ENCODE results near the gene EXOC4.

Gene EXOC4

GRCh38 chr7:133540096-133540860, 287.4 kb downstream of the EXOC4 start:
- no peak for DNase-seq (ENCODE audit: low read depth)

- no peak for DNase-seq (ENCODE audit: low read depth)
Observed at GRCh38 chr7:133542209-133542780, 289.4 kb downstream of the EXOC4 start.

- no peak for DNase-seq (ENCODE audit: low read depth)
Observed at GRCh38 chr7:133543657-133544056, 290.8 kb downstream of the EXOC4 start.

GRCh38 chr7:133545618-133546017, 292.7 kb downstream of the EXOC4 start:
- no peak for DNase-seq (ENCODE audit: low read depth)

- no peak for DNase-seq (ENCODE audit: low read depth)
Observed at GRCh38 chr7:133547981-133548380, 295.1 kb downstream of the EXOC4 start.

GRCh38 chr7:133549633-133550032, 296.8 kb downstream of the EXOC4 start:
- DNase-seq (ENCODE audit: low read depth): no peak

GRCh38 chr7:133550145-133550544, 297.3 kb downstream of the EXOC4 start:
- DNase-seq (ENCODE audit: low read depth): no peak

- no peak for DNase-seq (ENCODE audit: low read depth)
Observed at GRCh38 chr7:133550811-133551210, 297.9 kb downstream of the EXOC4 start.

- DNase-seq (ENCODE audit: low read depth): no peak
Observed at GRCh38 chr7:133551466-133551865, 298.6 kb downstream of the EXOC4 start.

- DNase-seq (ENCODE audit: low read depth): no peak
Observed at GRCh38 chr7:133552079-133552478, 299.2 kb downstream of the EXOC4 start.

- DNase-seq (ENCODE audit: low read depth): no peak
Observed at GRCh38 chr7:133554330-133554729, 301.5 kb downstream of the EXOC4 start.

GRCh38 chr7:133556048-133556447, 303.2 kb downstream of the EXOC4 start:
- no peak for DNase-seq (ENCODE audit: low read depth)

GRCh38 chr7:133556553-133556952, 303.7 kb downstream of the EXOC4 start:
- DNase-seq (ENCODE audit: low read depth): no peak

- DNase-seq (ENCODE audit: low read depth): no peak
Observed at GRCh38 chr7:133560900-133561299, 308.0 kb downstream of the EXOC4 start.

GRCh38 chr7:133561396-133561795, 308.5 kb downstream of the EXOC4 start:
- DNase-seq (ENCODE audit: low read depth): no peak

GRCh38 chr7:133562621-133563020, 309.7 kb downstream of the EXOC4 start:
- no peak for DNase-seq (ENCODE audit: low read depth)

- DNase-seq (ENCODE audit: low read depth): no peak
Observed at GRCh38 chr7:133563251-133563650, 310.4 kb downstream of the EXOC4 start.

GRCh38 chr7:133564484-133564883, 311.6 kb downstream of the EXOC4 start:
- DNase-seq (ENCODE audit: low read depth): no peak

- no peak for DNase-seq (ENCODE audit: low read depth)
Observed at GRCh38 chr7:133568544-133568943, 315.7 kb downstream of the EXOC4 start.

GRCh38 chr7:133570321-133570720, 317.4 kb downstream of the EXOC4 start:
- no peak for DNase-seq (ENCODE audit: low read depth)

- DNase-seq (ENCODE audit: low read depth): no peak
Observed at GRCh38 chr7:133571076-133571475, 318.2 kb downstream of the EXOC4 start.

- no peak for DNase-seq (ENCODE audit: low read depth)
Observed at GRCh38 chr7:133572087-133572486, 319.2 kb downstream of the EXOC4 start.

GRCh38 chr7:133572843-133573242, 320.0 kb downstream of the EXOC4 start:
- no peak for DNase-seq (ENCODE audit: low read depth)
